Medulla oblongata (tissue), 1 donor: ENCODE results near the gene IL4R.
"Not testable (repeated sequence)": the region's sequence is repeated elsewhere in the genome, so short reads cannot be mapped to it uniquely, and the experiment has no call there.

Source experiments
- DNase-seq: peaks from one replicate; pipeline ENCODE4 v3.0.0-alpha.2; 2015; ENCODE audit errors: extremely low spot score

The IL4R gene

DNA sequence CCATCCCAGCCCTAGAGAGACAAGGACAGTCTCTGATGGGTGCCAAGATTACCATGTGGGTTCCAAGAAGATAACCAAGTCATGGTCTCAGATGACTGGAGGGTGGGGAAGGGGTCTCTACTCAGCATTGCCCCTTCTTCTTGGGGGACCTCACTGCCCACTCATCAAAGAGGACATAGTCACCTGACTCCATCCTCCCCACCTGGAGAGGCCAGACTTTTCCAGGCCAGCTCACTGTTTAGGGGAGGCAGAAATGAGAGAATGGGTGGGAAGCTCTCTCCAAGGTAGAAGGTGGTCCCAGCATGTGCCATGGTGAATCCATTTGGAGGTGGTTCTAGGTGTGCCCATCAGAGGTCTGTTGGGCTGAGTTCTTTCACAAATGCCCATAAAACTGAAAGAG is 67.5 kb downstream of the IL4R start:
- DNase-seq = no peak

GRCh38 chr16:27381974-27382855 is 68.4 kb downstream of the IL4R start:
- DNase-seq = no peak

DNA sequence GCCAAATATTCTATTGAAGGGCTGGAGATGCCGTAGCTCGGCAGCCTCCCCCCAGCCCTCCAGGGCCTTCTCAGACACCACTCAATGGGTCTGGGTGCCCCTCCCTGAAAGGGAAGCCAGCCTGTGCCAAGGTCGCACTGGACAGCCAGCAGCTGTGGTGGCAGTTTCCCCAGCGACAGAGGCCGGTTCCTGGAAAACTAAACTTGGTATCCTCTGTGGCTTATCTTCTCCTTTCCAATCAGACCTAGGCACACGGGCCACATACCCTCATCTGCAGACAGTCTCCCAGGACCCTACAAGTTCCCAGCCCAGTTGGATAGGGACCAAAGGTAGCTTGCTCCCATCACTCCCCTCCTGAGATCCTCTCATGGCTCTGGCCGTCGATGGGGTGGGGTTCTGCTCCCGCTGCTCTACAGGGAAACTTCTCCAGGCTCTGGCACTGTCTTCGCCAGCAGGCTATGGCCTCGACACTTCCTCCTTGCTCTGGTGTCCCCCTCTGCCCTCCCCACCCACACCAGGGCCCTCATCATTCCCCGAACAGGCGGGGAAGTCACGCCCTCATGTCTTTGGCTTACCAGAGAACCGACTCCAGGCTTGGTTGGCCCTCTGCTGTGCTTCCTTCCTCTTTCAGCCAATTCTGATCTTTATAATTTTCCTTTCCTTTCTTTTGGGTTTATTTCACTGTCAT is 69.9 kb downstream of the IL4R start:
- DNase-seq = peak; percentile 31

DNA sequence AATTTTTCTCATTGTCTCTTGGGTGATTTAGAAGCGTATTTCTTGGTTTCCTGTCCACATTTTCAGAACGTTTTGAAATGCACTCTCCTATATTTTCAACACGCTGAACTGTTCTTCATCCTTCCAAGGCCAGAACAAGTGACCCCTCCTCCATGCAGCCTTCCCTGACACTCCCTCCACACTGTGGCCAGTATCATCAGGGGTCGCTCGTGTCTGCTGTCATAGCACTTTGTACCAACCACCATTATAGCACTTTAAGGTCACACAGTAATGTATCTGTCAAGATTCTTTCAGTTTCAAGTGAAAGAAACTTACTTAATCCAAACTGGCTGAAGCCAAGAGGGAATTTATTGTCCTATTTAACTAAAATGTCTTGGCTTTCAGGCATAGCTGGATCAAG is 70.7 kb downstream of the IL4R start:
- DNase-seq = no peak

DNA sequence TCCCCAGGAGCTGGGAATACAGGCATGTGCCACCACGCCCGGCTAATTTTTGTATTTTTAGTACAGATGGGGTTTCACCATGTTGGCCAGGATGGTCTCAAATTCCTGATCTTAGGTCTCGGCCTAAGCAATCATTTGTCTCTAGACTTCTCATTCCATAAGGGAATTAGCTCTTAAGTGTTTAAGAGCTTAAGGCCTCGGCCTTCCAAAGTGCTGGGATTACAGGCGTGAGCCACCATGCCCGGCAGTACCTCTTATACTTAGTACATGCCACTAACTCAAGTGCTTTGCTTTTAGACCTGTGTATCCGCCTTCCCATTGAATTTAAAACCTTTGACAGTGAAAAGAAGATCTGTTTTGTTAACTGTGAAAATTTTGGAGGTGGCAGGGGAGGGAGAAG is 71.6 kb downstream of the IL4R start:
- DNase-seq = no peak

- DNase-seq = no peak
Observed at GRCh38 chr16:27386674-27387073, 72.9 kb downstream of the IL4R start.

DNA sequence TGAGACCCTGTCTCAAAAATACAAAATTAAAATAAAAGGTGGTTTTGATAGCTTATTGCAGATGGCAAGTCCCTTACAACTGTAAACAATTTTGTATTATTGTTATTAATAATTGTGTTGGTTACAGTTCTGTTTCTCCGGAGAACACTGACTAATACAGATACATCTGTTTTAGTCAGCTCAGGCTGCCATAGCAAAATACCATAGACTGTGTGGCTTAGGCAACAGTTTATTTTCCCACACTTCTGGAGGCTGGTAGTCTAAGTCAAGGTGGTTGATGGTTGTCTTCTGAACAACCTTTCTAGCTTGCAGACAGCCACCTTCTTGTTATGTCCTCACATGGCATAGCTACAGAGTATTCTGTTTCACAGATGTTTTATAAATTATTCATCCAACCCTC is 74.0 kb downstream of the IL4R start:
- no peak for DNase-seq

DNA sequence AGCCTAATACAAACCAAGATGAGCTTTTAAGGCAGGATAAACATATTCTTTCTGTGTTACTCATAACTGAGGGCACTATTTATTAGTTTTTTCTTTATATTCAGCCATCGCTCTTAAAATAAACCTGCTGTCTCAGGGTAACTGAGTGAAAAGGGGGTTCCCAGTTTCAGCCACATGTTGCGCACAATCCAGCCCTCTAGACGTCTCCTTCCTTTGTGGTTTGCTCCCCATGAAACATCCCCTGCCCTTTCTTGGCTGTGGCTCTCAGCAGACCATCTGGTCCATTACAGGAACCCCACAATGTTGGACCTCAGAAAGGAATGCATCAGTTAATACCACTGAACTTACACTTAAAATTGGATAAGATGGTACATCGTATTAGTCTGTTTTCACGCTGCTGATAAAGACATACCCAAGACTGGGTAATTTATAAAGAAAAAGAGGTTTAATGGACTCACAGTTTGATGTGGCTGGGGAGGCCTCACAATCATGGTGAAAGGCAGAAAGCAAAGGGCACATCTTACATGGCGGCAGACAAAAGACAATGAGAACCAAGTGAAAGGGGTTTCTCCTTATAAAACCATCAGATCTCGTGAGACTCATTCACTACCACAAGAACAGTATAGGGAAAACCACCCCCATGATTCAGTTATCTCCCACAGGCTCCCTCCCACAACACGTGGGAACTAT is 75.6 kb downstream of the IL4R start:
- peak; percentile 44 for DNase-seq

DNA sequence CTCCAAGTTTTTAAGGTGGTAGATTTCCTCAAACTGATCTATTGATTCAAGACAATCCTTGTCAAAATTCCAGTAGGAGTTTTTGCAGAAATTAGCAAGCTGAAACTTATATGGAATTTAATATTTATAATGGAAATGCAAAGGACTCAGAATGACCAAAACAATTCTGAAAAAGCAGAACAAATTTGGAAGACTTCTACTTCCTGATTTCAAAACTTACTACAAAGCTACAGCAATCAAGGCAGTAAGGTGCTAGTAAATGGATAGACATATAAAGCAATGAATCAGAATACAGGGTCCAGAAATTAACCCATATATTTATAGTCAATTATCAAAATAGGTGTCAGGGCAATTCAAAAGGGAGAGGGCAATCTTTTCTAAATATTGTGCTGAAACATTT is 76.4 kb downstream of the IL4R start:
- DNase-seq = no peak

- DNase-seq = no peak
Observed at GRCh38 chr16:27392671-27393070, 78.9 kb downstream of the IL4R start.

DNA sequence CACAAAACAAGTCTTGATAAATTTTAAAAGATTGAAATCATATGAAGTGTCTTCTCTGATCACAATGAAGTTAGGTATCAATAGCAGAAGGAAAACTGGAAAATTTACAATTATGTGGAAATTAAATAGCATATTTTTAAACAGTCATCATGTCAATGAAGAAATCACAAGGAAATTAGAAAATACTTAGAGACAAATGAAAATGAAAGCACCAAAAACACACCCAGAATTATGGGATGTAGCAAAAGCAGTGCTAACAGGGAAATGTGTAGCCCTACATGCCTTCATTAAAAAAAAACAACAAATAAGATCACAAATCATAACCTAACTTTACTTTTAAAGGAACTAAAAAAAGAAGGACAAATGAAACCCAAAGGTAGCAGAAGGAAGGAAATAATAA is 80.7 kb downstream of the IL4R start:
- no peak for DNase-seq

DNA sequence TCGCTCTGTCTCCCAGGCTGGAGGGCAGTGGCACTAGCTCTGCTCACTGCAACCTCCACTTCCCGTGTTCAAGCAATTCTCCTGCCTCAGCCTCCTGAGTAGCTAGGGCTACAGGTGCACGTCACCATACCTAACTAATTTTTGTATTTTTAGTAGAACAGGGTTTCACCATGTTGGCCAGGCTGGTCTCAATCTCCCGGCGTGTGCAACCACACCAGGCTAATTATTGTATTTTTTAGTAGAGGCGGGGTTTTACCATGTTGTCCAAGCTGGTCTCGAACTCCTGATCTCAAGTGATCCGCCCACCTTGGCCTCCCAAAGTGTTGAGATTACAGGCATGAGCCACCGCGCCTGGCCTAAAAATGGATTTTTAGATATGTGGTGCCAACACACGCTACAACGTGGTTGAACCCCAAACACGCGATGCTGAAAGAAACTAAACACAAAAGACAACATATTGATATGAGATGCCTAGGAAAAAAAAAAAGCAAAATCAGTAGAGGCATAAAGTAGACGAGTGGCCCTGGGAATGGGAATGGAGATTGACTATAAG is 84.6 kb downstream of the IL4R start:
- DNase-seq = not testable (repeated sequence)

DNA sequence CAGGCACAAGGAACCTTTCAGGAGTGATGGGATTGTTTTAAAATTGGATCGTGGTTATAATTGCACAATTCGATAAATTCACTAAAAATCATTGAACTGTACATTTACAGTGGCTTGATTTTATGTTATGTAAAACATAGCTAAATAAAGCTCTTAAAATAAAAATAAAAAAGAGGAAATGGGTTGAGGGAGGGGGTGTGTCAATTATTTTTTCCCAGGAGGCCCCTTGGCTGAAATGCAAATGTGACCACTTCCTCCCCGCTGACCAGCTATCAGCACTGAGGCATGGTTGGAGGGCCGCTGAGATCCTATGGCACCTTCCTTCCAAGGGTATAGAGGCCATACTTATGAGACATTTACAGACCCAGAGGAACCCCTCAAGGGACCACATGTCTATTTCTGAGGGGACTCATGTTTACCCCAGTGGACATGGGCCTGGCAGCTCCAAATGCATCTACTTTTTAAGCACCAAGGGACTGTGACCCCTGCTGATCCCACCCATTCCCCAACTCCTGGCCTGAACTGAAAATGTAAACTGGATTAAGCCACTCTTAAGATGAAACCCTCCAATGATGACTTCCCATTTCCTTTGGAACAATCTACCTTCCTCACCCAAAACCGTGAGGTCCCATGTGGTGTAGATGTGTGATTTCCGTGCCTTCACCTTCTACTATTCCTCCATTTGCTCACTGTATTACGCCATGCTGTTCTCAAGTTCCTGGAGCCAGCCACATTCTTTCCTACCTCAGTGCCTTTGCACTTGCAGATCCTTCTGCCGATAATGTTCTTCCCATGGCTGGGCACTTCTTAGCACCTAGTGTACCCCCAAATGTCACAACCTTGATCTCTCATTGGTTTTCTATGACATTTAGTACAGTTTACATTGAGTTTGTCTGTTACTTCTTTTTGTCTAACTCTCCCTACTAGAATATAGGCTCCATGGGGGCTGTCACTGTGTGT is 85.4 kb downstream of the IL4R start:
- DNase-seq = peak; percentile 28

DNA sequence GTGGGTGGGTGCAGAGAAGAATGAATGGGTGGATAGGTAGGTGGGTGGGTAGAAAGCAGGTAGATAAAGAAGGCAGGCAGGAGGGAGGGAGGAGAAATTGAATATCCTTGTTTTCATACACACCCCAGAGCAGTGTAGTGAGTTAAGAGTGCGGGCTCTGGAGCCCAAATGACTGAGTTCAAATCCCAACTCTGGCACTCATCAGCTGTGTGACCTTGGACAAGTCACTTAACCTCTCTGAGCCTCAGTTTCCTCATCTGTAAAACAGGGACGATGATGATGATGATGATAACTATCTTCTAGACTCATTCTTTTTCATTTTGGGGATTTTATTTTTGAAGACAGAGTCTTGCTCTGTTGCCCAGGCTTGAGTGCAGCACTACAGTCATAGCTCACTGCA is 86.2 kb downstream of the IL4R start:
- DNase-seq = no peak

DNA sequence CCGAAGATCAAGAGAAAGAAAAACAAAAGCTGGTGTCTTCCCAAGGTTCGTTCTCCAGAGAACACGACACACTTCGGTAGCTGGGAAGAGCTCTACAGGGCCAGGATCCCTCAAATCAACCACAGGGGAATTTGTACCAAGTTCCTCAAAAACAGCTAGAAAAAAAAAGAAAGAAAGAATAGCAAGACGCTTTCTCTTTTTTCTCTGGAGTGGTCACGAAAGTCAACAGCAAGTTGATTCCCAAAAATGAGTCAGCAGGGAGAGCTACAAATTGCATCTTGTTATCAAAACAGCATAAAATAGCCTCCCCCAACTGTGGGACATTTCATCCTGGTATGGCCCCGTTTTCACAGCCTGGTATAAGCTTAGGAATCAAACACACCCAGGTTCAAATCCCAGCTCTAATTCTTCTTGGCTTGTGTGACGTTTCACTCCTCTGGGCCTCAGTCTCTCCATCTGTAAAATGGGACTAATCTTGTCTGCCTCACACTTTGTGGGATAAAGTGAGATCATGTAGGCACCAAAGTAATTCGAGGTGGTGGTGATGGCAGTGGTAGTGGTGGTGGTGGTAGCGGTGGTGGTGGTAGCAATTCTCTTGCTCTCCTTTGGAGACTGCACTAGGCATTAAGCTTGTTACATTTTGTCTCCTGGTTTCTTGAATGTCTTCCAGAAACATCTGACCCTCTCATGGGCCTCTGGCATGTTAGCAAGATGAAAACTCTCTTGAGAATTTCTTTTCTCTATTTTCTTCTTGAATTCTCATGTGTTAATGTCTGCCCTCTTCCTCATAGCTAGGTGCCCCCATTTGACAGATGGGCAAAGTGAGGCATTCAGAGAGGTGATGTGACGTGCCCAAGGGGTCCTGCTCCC is 87.2 kb downstream of the IL4R start:
- DNase-seq = peak; percentile 38

- DNase-seq = peak; percentile 38
Observed at GRCh38 chr16:27401768-27402568, 88.2 kb downstream of the IL4R start, which contains the start of gene IL21R. IL21R (plus strand) TSS chr16:27402174; CDS start chr16:27430072, 27,898 bp downstream.

DNA sequence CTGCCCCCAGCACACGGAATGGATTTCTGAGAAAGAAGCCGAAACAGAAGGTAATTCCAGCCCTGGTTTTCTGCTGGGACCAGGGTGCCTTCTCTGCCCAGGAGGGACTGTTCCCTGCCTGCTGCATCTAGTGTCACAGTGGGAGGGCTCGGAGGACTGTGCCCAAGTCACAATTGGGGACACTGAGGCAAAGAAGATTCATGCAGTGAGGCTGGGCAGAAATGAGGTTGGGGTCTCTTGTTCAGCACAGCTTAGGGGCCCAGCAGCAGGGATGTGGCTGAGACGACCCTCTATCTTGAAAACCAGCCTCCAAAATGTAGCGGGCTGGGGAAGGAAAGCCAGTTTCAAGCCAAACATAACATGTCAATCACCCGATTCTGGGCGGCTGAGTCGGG is 88.8 kb downstream of the IL4R start:
- DNase-seq = no peak

GRCh38 chr16:27402964-27403600 is 89.3 kb downstream of the IL4R start:
- no peak for DNase-seq

DNA sequence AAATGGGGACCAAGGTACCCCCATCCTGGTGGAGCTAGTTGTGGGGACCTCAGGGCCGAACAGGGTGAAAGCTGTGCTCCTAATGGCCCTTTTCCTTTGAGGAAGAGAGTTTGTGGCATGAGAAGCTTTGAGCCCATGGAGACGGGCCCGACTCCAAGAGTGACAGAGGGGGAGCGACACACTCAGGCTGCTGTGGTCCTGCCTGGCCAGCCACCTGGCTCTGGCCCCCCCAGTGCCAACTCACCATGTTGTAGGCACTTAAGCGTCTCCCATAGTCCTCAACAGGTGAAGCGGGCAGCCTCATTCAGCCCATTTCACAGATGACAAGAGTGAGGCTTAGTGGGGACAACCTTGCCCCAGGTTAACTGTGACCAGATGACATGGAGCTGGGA is 89.8 kb downstream of the IL4R start:
- DNase-seq = no peak
